GM12878 (cell line): ENCODE data around the gene SLU7.

Experiments
- MYC ChIP-seq: IDR thresholded peaks from 2 replicates; pipeline ENCODE4 v1.6.1; 2011; ENCODE audit warnings: mild to moderate bottlenecking, low read length, moderate library complexity, inconsistent platforms; ENCODE audit not compliant: insufficient read depth, insufficient replicate concordance, insufficient read length, severe bottlenecking
- POLR2AphosphoS5 ChIP-seq: IDR thresholded peaks from 2 replicates; pipeline ENCODE4 v1.6.1; 2011; ENCODE audit warnings: mild to moderate bottlenecking, low read length, inconsistent platforms
- RAD51 ChIP-seq: fragments of 450-650 bp; IDR thresholded peaks from 2 replicates; pipeline ENCODE4 v1.6.1; 2016; ENCODE audit warnings: moderate library complexity, mild to moderate bottlenecking, inconsistent platforms
- RCOR1 ChIP-seq: conservative IDR thresholded peaks from 2 replicates; pipeline ENCODE4 v1.6.1; 2012; ENCODE audit warnings: low read depth, low read length, improper control_type of control experiment
- SP1 ChIP-seq: IDR thresholded peaks from one replicate; pipeline ENCODE4 v1.6.1; 2011; ENCODE audit warnings: low read depth, low read length
- SPI1 ChIP-seq: IDR thresholded peaks from 2 replicates; pipeline ENCODE4 v1.6.1; 2011; ENCODE audit warnings: low read depth, mild to moderate bottlenecking, low read length, moderate library complexity, borderline replicate concordance; ENCODE audit not compliant: insufficient read depth
- TCF12 ChIP-seq: IDR thresholded peaks from 2 replicates; pipeline ENCODE4 v1.6.1; 2011; ENCODE audit warnings: low read depth, mild to moderate bottlenecking, low read length
- TF ChIP-seq, protein P1 (sequence below), 3 experiments: IDR thresholded peaks in 2 of 3; conservative IDR thresholded peaks in 1 of 3; 2 replicates each; pipeline ENCODE4 v1.5.1; 2011; ENCODE audit warnings: low read depth in 3 of 3, low read length in 3 of 3, mild to moderate bottlenecking in 3 of 3, control low read depth in 2 of 3, moderate library complexity in 2 of 3, inconsistent platforms in 1 of 3, mixed read lengths in 1 of 3; ENCODE audit not compliant: control insufficient read depth in 2 of 3, insufficient read depth in 1 of 3; ENCODE audit errors: extremely low read depth in 1 of 3
- TF ChIP-seq, protein P2 (sequence below): IDR thresholded peaks from 2 replicates; pipeline ENCODE4 v1.6.1; 2012; ENCODE audit warnings: low read depth, low read length, improper control_type of control experiment
- TF ChIP-seq, protein P3 (sequence below): IDR thresholded peaks from 2 replicates; pipeline ENCODE4 v1.6.1; 2012; ENCODE audit warnings: mild to moderate bottlenecking, low read depth, low read length

DNA sequence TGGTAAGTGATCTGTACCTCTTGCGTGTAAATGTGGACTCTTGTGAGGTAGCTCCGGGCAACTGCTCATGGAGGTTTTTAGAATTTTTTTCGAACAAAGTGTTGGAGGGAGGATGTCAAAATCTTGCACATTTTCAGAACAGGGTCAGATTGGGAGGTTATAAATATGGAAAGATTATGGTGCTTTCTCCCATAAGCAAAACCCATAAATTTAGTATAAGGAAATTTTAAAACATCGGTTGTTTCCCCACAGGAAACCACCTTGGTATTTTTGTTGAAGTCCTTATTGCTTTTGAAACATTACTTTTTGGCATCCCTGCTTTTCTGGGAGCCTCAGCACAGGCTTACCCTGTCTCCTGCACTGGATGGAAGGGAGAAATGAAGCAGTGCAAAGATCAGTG is 36.7 kb upstream of the SLU7 start:
- TF ChIP-seq, protein P1, sequence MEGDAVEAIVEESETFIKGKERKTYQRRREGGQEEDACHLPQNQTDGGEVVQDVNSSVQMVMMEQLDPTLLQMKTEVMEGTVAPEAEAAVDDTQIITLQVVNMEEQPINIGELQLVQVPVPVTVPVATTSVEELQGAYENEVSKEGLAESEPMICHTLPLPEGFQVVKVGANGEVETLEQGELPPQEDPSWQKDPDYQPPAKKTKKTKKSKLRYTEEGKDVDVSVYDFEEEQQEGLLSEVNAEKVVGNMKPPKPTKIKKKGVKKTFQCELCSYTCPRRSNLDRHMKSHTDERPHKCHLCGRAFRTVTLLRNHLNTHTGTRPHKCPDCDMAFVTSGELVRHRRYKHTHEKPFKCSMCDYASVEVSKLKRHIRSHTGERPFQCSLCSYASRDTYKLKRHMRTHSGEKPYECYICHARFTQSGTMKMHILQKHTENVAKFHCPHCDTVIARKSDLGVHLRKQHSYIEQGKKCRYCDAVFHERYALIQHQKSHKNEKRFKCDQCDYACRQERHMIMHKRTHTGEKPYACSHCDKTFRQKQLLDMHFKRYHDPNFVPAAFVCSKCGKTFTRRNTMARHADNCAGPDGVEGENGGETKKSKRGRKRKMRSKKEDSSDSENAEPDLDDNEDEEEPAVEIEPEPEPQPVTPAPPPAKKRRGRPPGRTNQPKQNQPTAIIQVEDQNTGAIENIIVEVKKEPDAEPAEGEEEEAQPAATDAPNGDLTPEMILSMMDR (IDR thresholded peaks at IDR 0.05 in 2 of 3, conservative IDR thresholded peaks at IDR 0.05 in 1 of 3; ENCODE audit: control insufficient read depth in 2 of 3, extremely low read depth in 1 of 3, insufficient read depth in 1 of 3, low read depth in 3 of 3, low read length in 3 of 3): no peak
- TF ChIP-seq SPI1: no peak
- TF ChIP-seq RCOR1: no peak
- TF ChIP-seq POLR2AphosphoS5: no peak
- TF ChIP-seq, protein P2, sequence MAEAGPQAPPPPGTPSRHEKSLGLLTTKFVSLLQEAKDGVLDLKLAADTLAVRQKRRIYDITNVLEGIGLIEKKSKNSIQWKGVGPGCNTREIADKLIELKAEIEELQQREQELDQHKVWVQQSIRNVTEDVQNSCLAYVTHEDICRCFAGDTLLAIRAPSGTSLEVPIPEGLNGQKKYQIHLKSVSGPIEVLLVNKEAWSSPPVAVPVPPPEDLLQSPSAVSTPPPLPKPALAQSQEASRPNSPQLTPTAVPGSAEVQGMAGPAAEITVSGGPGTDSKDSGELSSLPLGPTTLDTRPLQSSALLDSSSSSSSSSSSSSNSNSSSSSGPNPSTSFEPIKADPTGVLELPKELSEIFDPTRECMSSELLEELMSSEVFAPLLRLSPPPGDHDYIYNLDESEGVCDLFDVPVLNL: no peak
- TF ChIP-seq, protein P3, sequence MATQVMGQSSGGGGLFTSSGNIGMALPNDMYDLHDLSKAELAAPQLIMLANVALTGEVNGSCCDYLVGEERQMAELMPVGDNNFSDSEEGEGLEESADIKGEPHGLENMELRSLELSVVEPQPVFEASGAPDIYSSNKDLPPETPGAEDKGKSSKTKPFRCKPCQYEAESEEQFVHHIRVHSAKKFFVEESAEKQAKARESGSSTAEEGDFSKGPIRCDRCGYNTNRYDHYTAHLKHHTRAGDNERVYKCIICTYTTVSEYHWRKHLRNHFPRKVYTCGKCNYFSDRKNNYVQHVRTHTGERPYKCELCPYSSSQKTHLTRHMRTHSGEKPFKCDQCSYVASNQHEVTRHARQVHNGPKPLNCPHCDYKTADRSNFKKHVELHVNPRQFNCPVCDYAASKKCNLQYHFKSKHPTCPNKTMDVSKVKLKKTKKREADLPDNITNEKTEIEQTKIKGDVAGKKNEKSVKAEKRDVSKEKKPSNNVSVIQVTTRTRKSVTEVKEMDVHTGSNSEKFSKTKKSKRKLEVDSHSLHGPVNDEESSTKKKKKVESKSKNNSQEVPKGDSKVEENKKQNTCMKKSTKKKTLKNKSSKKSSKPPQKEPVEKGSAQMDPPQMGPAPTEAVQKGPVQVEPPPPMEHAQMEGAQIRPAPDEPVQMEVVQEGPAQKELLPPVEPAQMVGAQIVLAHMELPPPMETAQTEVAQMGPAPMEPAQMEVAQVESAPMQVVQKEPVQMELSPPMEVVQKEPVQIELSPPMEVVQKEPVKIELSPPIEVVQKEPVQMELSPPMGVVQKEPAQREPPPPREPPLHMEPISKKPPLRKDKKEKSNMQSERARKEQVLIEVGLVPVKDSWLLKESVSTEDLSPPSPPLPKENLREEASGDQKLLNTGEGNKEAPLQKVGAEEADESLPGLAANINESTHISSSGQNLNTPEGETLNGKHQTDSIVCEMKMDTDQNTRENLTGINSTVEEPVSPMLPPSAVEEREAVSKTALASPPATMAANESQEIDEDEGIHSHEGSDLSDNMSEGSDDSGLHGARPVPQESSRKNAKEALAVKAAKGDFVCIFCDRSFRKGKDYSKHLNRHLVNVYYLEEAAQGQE: no peak
- no peak for TF ChIP-seq SP1
- TF ChIP-seq MYC: no peak
- TF ChIP-seq TCF12: no peak
- TF ChIP-seq RAD51: no peak
